ENCODE data around the gene CD34.
"Not testable (repeated sequence)": the region's sequence is repeated elsewhere in the genome, so short reads cannot be mapped to it uniquely, and the experiment has no call there.

The CD34 gene

GRCh38 chr1:207883104-207883651 is 27.7 kb downstream of the CD34 start:
- no peak overlapping the region for H3K4me3 ChIP-seq (ENCODE audit: low read depth, low read length)
- DNase-seq (ENCODE audit: low read depth) = no peak

GRCh38 chr1:207882692-207883091 is 28.2 kb downstream of the CD34 start:
- no peak for DNase-seq (ENCODE audit: low read depth)
- no peak overlapping the region for H3K4me3 ChIP-seq (ENCODE audit: low read depth, low read length)

GRCh38 chr1:207878939-207879338 is 32.0 kb downstream of the CD34 start:
- no peak overlapping the region for H3K4me3 ChIP-seq (ENCODE audit: low read depth, low read length)
- DNase-seq (ENCODE audit: low read depth) = no peak

DNA sequence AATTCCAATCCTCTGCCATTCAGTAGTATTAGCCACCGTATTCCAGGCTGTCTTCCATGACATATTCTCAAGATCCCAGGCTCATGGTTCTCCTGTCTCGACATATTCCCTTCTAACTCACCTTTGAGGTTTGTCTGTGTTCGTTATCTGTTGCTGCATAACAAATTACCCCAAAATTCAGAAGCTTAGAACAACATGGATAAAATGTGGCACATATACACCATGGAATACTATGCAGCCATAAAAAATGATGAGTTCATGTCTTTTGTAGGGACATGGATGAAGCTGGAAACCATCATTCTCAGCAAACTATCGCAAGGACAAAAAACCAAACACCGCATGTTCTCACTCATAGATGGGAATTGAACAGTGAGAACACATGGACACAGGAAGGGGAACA is 33.0 kb downstream of the CD34 start:
- H3K4me3 ChIP-seq (ENCODE audit: low read depth, low read length); DNase-seq (ENCODE audit: low read depth): not testable (repeated sequence)

GRCh38 chr1:207876131-207876530 is 34.8 kb downstream of the CD34 start:
- DNase-seq (ENCODE audit: low read depth) = no peak
- no peak overlapping the region for H3K4me3 ChIP-seq (ENCODE audit: low read depth, low read length)

- no peak for DNase-seq (ENCODE audit: low read depth)
- no peak overlapping the region for H3K4me3 ChIP-seq (ENCODE audit: low read depth, low read length)
Measured at GRCh38 chr1:207875532-207875931, 35.4 kb downstream of the CD34 start.

DNA sequence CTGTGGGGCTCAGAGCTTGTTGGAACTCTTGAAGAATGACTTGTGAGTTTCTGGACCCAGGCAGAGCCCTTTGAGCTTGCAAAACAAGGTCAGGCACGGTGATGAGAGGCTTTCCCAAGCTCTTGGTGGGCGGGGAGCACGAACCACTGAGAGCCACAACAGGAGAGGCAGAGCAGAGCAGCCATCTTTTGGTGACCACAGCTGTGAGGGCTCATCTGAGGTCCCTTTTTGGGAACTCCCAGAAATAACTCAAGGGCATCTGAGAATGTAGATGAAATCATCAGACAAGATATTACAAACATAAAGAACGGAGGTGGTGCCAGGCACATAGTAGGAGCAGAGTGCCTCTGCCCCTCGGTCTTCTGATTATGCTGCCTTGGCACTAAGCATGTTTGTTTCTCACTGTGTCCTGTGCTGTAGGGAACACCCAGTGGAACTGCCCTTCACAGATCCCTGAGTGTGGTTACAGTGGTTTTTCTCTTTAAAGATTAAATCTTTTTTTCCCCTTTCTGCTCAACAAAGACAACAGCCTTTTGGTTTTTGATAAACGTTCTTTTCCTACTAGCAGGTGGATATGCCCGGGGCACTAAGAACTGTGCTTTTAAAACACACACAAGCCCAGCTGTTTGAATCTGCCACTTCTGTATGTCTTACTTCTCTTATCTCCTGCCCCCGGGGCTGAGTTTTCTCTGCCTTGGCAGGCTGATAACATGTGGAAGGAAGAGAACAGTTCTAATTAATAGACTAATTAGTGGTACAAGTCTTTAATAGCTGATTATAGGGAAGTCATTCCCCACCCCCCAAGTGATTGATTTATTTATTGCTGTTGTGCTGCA is 37.7 kb downstream of the CD34 start:
- no peak for DNase-seq (ENCODE audit: low read depth)
- H3K4me3 ChIP-seq (ENCODE audit: low read depth, low read length) = no peak overlapping the region

DNA sequence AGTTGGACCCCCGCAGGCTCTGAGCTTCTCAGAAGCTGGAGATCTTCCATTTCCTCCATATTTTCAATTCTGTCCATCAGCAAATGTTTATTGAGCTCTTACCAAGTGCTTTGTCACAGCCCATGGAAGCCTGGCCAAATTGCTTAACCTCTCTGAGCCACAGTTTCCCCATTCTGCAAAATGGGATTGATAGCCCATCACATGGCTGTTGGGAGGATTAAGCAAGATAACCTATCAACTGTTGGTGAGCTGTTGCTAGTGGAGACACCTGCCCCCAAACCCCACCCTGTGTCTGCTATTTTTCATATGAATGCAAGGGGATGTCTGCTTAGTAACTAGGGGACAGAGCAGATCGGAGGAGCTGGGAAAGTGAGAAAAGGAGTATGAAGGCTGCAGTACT is 38.3 kb downstream of the CD34 start:
- H3K4me3 ChIP-seq (ENCODE audit: low read depth, low read length) = no peak overlapping the region
- no peak for DNase-seq (ENCODE audit: low read depth)

- H3K4me3 ChIP-seq (ENCODE audit: low read depth, low read length) = no peak overlapping the region
- no peak for DNase-seq (ENCODE audit: low read depth)
Measured at GRCh38 chr1:207871117-207871649, 39.7 kb downstream of the CD34 start.

GRCh38 chr1:207870306-207871031 is 40.5 kb downstream of the CD34 start:
- DNase-seq (ENCODE audit: low read depth) = no peak
- H3K4me3 ChIP-seq (ENCODE audit: low read depth, low read length) = no peak overlapping the region

- no peak for DNase-seq (ENCODE audit: low read depth)
- H3K4me3 ChIP-seq (ENCODE audit: low read depth, low read length) = no peak overlapping the region
Measured at GRCh38 chr1:207869859-207870258, 41.1 kb downstream of the CD34 start.

GRCh38 chr1:207868774-207869721 is 41.9 kb downstream of the CD34 start:
- no peak for DNase-seq (ENCODE audit: low read depth)
- H3K4me3 ChIP-seq (ENCODE audit: low read depth, low read length) = peak overlapping the region; percentile 65

DNA sequence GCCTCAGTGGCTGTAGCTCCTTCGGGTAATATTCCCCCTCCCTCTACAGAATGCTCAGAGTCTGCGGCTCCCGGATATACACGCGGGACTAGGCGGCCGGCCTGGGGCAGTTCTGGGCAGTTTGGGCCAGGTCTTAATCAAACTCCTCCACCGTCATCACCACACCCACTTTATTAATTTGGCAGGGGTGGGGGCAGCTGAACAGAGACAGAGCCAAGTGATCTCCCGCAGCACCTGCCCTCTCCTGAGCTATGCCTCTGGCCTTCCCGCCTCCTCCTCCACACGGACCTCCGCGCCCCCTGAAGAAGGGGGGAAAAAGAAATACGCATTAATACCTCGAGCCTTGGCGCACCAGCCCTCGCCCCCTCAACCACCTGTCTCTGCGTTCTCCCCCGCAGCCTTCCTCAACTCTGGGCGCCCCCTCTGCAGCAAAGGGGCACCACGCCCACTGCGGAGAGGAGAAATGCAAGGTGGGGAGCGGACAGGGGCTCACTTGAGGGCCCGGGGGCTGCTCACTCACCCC is 42.6 kb downstream of the CD34 start:
- peak overlapping the region; percentile 65 for H3K4me3 ChIP-seq (ENCODE audit: low read depth, low read length)
- DNase-seq (ENCODE audit: low read depth) = no peak

- peak overlapping the region; percentile 65 for H3K4me3 ChIP-seq (ENCODE audit: low read depth, low read length)
- no peak for DNase-seq (ENCODE audit: low read depth)
Measured at GRCh38 chr1:207867136-207868109, 43.5 kb downstream of the CD34 start.

GRCh38 chr1:207866471-207867135 is 44.3 kb downstream of the CD34 start:
- H3K4me3 ChIP-seq (ENCODE audit: low read depth, low read length) = no peak overlapping the region
- no peak for DNase-seq (ENCODE audit: low read depth)

- DNase-seq (ENCODE audit: low read depth) = no peak
Measured at GRCh38 chr1:207863893-207864535, 46.9 kb downstream of the CD34 start.

DNA sequence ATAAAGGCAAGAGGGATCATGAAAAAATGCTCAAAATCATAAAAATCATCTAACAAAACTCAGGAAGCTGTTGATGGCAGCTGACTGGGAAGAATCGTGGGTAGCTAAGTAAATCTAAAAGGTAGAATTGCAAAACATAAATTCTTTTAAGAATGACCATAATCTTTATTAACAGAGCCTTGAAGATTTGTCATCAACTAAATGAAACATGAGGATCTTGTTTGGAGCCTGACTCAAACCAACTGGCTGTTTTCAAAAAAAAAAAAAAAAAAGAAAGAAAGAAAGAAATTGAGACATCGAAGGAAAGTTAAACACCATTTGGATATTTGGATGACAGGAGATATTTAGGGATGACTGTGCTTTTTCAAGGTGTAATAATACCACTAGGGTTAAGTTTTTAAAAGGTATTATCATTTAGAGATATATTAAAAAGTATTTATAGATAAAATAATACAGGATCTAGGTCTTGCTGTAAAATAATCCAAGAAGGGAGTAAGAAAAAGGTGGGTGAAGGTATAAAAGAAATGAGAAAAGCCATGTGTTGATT is 48.6 kb downstream of the CD34 start:
- DNase-seq (ENCODE audit: low read depth) = no peak
- no peak overlapping the region for H3K4me3 ChIP-seq (ENCODE audit: low read depth, low read length)

More at GRCh38 chr1:207863893-207864535, 46.9 kb downstream of the CD34 start:
- H3K4me3 ChIP-seq (ENCODE audit: low read depth, low read length) = no peak overlapping the region

Data from skeletal muscle cell (primary cell).